HEK293T (cell line): ENCODE measurements around the gene ARRDC1.

ENCODE experiments used
- BHLHE40 ChIP-seq: fragments of 450-650 bp; IDR thresholded peaks from 2 replicates; pipeline ENCODE4 v1.6.1; 2016; ENCODE audit warnings: mild to moderate bottlenecking, moderate library complexity, borderline replicate concordance
- NFRKB ChIP-seq: fragments of 450-650 bp; IDR thresholded peaks from 2 replicates; pipeline ENCODE4 v1.6.1; 2016; ENCODE audit warnings: mild to moderate bottlenecking, moderate library complexity
- SP1 ChIP-seq: fragments of 450-650 bp; IDR thresholded peaks from 2 replicates; pipeline ENCODE4 v1.6.1; 2017

GRCh38 chr9:137646341-137646740, 40.9 kb downstream of the ARRDC1 start:
- TF ChIP-seq SP1 (no peak), BHLHE40 (no peak), NFRKB (no peak)
